GM23338 (cell line): Measurements from ENCODE around the gene RWDD2A. TPM values are rescaled to one million over a fixed set of nuclear protein-coding genes. Genes with fewer than 3 reads are reported as not detected.

ENCODE experiments used
- ATAC-seq: fragments of 200-7000 bp; cut with Tn5 transposase; 3 replicates; pipeline ENCODE4 v1.9.1; 2020
- DNase-seq: peaks from one replicate; pipeline ENCODE4 v3.0.0-alpha.2; 2015; ENCODE audit warnings: low spot score
- H2AFZ ChIP-seq: fragments of 200-600 bp; sonication (generic); 2 replicates; pipeline ENCODE4 v1.8.0; 2016; ENCODE audit warnings: antibody characterized with exemption, mild to moderate bottlenecking, moderate library complexity
- H3F3A ChIP-seq: fragments of 200-600 bp; sonication (generic); replicated peaks from 2 replicates; pipeline ENCODE4 v1.8.0; 2017; ENCODE audit warnings: antibody characterized with exemption, mixed run types, low read depth
- H3K27ac ChIP-seq: fragments of 200-600 bp; sonication (generic); 2 replicates; pipeline ENCODE4 v1.6.1; 2016; ENCODE audit warnings: low read depth
- H3K27me3 ChIP-seq: fragments of 200-600 bp; sonication (generic); 2 replicates; pipeline ENCODE4 v1.8.0; 2016; ENCODE audit warnings: mild to moderate bottlenecking, mixed run types, moderate library complexity; ENCODE audit not compliant: insufficient read depth
- H3K36me3 ChIP-seq: fragments of 200-600 bp; sonication (generic); 2 replicates; pipeline ENCODE4 v1.8.0; 2016; ENCODE audit warnings: mild to moderate bottlenecking; ENCODE audit not compliant: insufficient read depth
- H3K4me1 ChIP-seq: fragments of 200-600 bp; sonication (generic); 2 replicates; pipeline ENCODE4 v1.8.0; 2016; ENCODE audit warnings: mild to moderate bottlenecking, moderate library complexity; ENCODE audit not compliant: insufficient read depth
- H3K4me2 ChIP-seq: fragments of 200-600 bp; sonication (generic); 2 replicates; pipeline ENCODE4 v1.7.1; 2017; ENCODE audit warnings: mixed run types
- H3K4me3 ChIP-seq: fragments of 200-600 bp; sonication (generic); 2 replicates; pipeline ENCODE4 v1.6.1; 2016; ENCODE audit warnings: mixed run types
- H3K79me2 ChIP-seq: fragments of 200-600 bp; sonication (generic); replicated peaks from 2 replicates; pipeline ENCODE4 v1.8.0; 2017; ENCODE audit warnings: mild to moderate bottlenecking; ENCODE audit not compliant: insufficient read depth
- H3K9me2 ChIP-seq: fragments of 200-600 bp; sonication (generic); 2 replicates; pipeline ENCODE4 v1.8.0; 2017; ENCODE audit not compliant: insufficient read depth
- H4K20me1 ChIP-seq: fragments of 200-600 bp; sonication (generic); replicated peaks from 2 replicates; pipeline ENCODE4 v1.8.0; 2017; ENCODE audit warnings: mild to moderate bottlenecking; ENCODE audit not compliant: insufficient read depth
- H3K27ac Mint-ChIP-seq: 2 replicates; pipeline ENCODE4 v1.8.0; 2020; ENCODE audit warnings: inconsistent platforms, mild to moderate bottlenecking, moderate library complexity, mixed read lengths
- H3K27me3 Mint-ChIP-seq: 3 replicates; pipeline ENCODE4 v1.8.0; 2022; ENCODE audit warnings: low read depth, mild to moderate bottlenecking, moderate library complexity, mixed read lengths, inconsistent platforms; ENCODE audit not compliant: insufficient read depth, poor library complexity
- H3K36me3 Mint-ChIP-seq: 3 replicates; pipeline ENCODE4 v1.8.0; 2021; ENCODE audit warnings: low read depth, mild to moderate bottlenecking, inconsistent platforms, moderate library complexity, mixed read lengths
- H3K4me1 Mint-ChIP-seq: 3 replicates; pipeline ENCODE4 v1.8.0; 2020; ENCODE audit warnings: mild to moderate bottlenecking, inconsistent platforms, mixed read lengths
- H3K4me3 Mint-ChIP-seq: 3 replicates; pipeline ENCODE4 v1.8.0; 2021; ENCODE audit warnings: moderate library complexity, mild to moderate bottlenecking, inconsistent platforms, mixed read lengths
- H3K9me3 Mint-ChIP-seq: 3 replicates; pipeline ENCODE4 v1.8.0; 2020; ENCODE audit warnings: moderate library complexity, mild to moderate bottlenecking, inconsistent platforms, mixed read lengths
- CREB1 ChIP-seq: fragments of 250-450 bp; sonication (Bioruptor Pico); IDR thresholded peaks from 2 replicates; pipeline ENCODE4 v1.5.0; 2020; ENCODE audit warnings: low read depth, mild to moderate bottlenecking, moderate library complexity
- CTCF ChIP-seq, 2 experiments: fragments of 200-600 bp in 1 of 2; sonication (generic) in 1 of 2; conservative IDR thresholded peaks; 2 replicates each; pipeline versions ENCODE4 v1.5.1 to v1.6.1; 2016 to 2017; ENCODE audit warnings: antibody characterized with exemption in 2 of 2, low read depth in 2 of 2, mild to moderate bottlenecking in 2 of 2, moderate library complexity in 1 of 2
- ETS1 ChIP-seq: IDR thresholded peaks from 2 replicates; pipeline ENCODE4 v1.6.1; 2016; ENCODE audit warnings: antibody characterized with exemption
- EZH2 ChIP-seq: fragments of 200-600 bp; sonication (generic); IDR thresholded peaks from one replicate; pipeline ENCODE4 v1.8.0; 2017; ENCODE audit warnings: antibody characterized with exemption, mild to moderate bottlenecking, low read depth; ENCODE audit not compliant: unreplicated experiment
- EZH2phosphoT487 ChIP-seq: fragments of 200-600 bp; sonication (generic); IDR thresholded peaks from one replicate; pipeline ENCODE4 v1.8.1; 2018; ENCODE audit warnings: antibody characterized with exemption; ENCODE audit not compliant: unreplicated experiment
- JUNB ChIP-seq: IDR thresholded peaks from one replicate; pipeline ENCODE4 v1.6.1; 2016; ENCODE audit warnings: antibody characterized with exemption; ENCODE audit not compliant: unreplicated experiment
- POLR2AphosphoS5 ChIP-seq: IDR thresholded peaks from 2 replicates; pipeline ENCODE4 v1.6.1; 2016; ENCODE audit warnings: antibody characterized with exemption, low read depth
- REST ChIP-seq: IDR thresholded peaks from one replicate; pipeline ENCODE4 v1.6.1; 2018; ENCODE audit warnings: antibody characterized with exemption; ENCODE audit not compliant: unreplicated experiment
- STAT1 ChIP-seq: IDR thresholded peaks from one replicate; pipeline ENCODE4 v1.6.1; 2016; ENCODE audit warnings: antibody characterized with exemption; ENCODE audit not compliant: unreplicated experiment
- ZNF114 ChIP-seq: fragments of 250-450 bp; sonication (Bioruptor Pico); IDR thresholded peaks from 2 replicates; pipeline ENCODE4 v1.5.0; 2020; ENCODE audit warnings: mild to moderate bottlenecking, moderate library complexity
- ZNF331 ChIP-seq: fragments of 250-450 bp; sonication (Bioruptor Pico); IDR thresholded peaks from 2 replicates; pipeline ENCODE4 v1.5.0; 2020; ENCODE audit warnings: low read depth, mild to moderate bottlenecking, moderate library complexity
- ZNF462 ChIP-seq: fragments of 250-450 bp; sonication (Bioruptor Pico); IDR thresholded peaks from 2 replicates; pipeline ENCODE4 v1.5.0; 2020; ENCODE audit warnings: mild to moderate bottlenecking, moderate library complexity
- polyA plus RNA-seq: library from polyadenylated mRNA; unstranded; fragments of >200 nt; fragmentation: Nextera tagmentation; extraction: Ambion mirVana; gene quantifications from 2 replicates; pipeline ENCODE4 v1.2.1, GENCODE V29; 2016
- total RNA-seq: library from RNA; depleted of rRNA; stranded (reverse); fragments of >200 nt; shearing (Covaris generic); gene quantifications from 2 replicates; pipeline ENCODE4 v1.2.3, GENCODE V29; 2014

RWDD2A gene
- total and polyA plus RNA-seq, 2 experiments from 2014 or later, result 3.1 to 3.7 TPM

- Histone ChIP-seq H3K9me2 (no peaks in the 10 kb centered on the region), H3K79me2 (no peaks in the 10 kb centered on the region), H3K36me3 (no peaks in the 10 kb centered on the region), H3K4me2 (no peak overlapping the region), H4K20me1 (no peaks in the 10 kb centered on the region), H3K4me1 (no peaks in the 10 kb centered on the region), H3K4me3 (no peak overlapping the region), H2AFZ (no peak overlapping the region), H3K27ac (no peak overlapping the region), H3F3A (no peaks in the 10 kb centered on the region), H3K27me3 (no peaks in the 10 kb centered on the region)
- no peak for ATAC-seq
- no peak for DNase-seq
- Mint-ChIP-seq H3K27me3 (peaks cover 2% of the 10 kb centered on the region), H3K9me3 (no peaks in the 10 kb centered on the region), H3K4me3 (no peak overlapping the region), H3K36me3 (no peaks in the 10 kb centered on the region), H3K27ac (no peak overlapping the region; the same call in 1 of the 2 replicates), H3K4me1 (no peaks in the 10 kb centered on the region)
- TF ChIP-seq ZNF114 (CRISPR knock-in tag) (no peak), ETS1 (no peak), POLR2AphosphoS5 (no peak), EZH2 (no peak), EZH2phosphoT487 (no peak), CREB1 (CRISPR knock-in tag) (no peak), STAT1 (no peak), ZNF462 (CRISPR knock-in tag) (no peak), CTCF (conservative IDR thresholded peaks at IDR 0.05; ENCODE audit: low read depth in 2 of 2) (no peak), JUNB (no peak), REST (no peak), ZNF331 (CRISPR knock-in tag) (no peak)
These were observed 28.1 kb downstream of the RWDD2A start for GRCh38 chr6:83221276-83221675.
